ENCODE results near the gene ADAMTS2.
A peak's percentile ranks its signal among the peaks of the same experiment; 100 is the strongest.
"Not testable (repeated sequence)": the region's sequence is repeated elsewhere in the genome, so short reads cannot be mapped to it uniquely, and the experiment has no call there.

ADAMTS2 gene

DNA sequence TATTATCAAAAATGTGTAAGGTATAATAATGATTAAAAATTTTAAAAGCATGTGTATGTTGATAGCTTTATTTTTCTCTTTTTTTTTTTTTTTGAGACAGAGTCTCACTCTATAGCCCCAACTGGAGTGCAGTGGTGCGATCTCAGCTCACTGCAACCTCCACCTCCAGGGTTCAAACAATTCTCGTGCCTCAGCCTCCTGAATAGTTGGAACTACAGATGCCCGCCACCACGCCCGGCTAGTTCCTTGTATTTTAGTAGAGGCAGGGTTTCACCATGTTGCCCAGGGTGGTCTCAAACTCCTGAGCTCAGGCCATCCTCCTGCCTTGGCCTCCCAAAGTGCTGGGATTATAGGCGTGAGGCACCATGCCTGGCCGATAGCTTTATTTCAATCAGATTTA lies 20.9 kb downstream of the ADAMTS2 start:
- not testable (repeated sequence) for DNase-seq

- DNase-seq, result no peak
Measured at GRCh38 chr5:179323026-179323870, 22.0 kb downstream of the ADAMTS2 start.

GRCh38 chr5:179322071-179323025 lies 22.9 kb downstream of the ADAMTS2 start:
- DNase-seq, result no peak

DNA sequence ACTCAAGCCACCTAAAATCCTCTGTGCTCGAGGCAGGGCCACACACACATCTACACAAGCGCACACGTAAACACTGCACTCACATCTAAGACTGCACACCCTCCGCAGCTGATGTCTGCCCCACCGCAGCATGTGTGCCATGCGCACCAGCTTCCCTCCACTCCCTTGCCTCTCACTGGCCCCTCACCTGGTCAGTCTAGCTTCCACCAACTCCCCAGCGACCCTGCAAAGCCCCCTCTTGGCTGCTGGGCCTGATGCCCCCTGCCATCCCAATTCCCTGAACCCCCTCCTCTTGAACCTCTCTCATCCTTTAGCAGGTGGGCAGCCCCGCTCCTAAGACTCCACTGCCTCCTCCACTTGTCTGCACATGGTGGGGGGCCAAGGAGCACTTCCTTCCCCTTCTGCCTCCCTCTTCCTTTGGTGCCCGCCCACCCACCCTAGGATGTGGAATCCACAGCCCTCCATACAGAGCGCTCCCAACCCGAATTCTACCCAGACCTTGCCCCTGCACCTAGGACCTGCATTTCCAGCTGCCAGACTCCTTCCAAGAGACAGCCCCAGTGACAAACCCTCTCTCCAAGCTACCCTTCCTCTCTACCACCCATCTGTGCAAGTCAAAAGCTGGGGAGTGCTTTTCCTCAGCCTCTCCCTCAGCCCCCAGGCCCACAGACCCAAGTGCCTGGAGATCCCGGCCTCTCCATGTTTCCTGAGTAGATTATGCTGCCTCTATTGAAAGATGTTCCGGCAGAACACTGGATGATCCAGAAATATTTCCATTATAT lies 23.9 kb downstream of the ADAMTS2 start:
- no peak for DNase-seq

GRCh38 chr5:179319741-179320281 lies 25.4 kb downstream of the ADAMTS2 start:
- no peak for DNase-seq

DNA sequence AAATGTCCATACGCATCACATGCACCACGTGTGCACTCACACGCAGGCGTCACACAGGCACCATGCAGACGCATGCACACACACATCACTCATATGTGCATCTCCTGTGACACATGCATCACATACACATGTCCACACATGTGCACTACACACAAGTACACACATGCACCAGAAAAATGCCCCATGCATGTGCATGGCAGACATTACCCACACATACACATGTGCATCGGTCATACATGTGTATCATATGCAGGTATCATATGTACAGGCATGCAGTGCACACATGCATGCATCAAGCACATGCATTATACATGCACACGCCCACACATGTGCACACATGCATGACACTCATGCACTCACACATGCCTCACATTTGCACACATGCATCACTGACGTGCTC lies 26.1 kb downstream of the ADAMTS2 start:
- DNase-seq, result no peak

DNA sequence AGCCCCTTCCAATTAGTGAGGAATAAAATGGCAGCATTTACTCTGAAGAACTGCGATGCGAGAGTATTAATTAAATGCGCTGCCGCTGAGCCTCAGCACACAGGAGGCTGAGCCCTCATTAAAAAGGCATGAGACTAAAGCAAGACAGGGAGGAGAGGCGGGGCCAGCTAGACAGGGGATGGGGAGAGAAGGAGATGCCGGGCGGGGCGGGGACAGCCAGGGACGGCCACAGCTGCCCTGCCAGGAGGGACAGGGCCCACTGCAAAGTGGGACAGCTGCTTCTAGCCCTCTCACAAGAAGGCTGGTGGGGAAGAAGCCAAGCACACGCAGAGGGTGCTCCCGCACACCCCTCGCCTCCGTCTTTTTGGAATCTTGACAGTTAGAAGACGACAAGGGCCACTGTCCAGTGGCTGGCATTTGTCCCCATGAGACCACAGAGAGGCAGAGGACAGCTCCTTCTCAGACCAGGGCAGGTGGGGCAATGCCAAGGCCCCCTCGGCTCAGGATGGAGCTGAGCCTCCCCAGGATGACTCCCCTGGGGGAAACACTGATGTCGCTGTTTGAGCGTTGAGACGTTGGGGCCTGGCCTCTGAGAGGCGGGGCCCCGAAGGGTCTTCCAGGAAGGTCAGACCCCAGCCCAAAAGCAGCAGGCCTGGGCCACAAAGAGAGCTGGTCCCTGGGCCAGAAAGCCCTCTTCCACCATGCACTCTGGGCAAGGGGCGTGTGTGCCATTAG lies 26.9 kb downstream of the ADAMTS2 start:
- no peak for DNase-seq

- DNase-seq, result no peak
Measured at GRCh38 chr5:179317411-179318220, 27.6 kb downstream of the ADAMTS2 start.

GRCh38 chr5:179316982-179317381 lies 28.3 kb downstream of the ADAMTS2 start:
- no peak for DNase-seq

- no peak for DNase-seq
Measured at GRCh38 chr5:179316111-179316551, 29.1 kb downstream of the ADAMTS2 start.

DNA sequence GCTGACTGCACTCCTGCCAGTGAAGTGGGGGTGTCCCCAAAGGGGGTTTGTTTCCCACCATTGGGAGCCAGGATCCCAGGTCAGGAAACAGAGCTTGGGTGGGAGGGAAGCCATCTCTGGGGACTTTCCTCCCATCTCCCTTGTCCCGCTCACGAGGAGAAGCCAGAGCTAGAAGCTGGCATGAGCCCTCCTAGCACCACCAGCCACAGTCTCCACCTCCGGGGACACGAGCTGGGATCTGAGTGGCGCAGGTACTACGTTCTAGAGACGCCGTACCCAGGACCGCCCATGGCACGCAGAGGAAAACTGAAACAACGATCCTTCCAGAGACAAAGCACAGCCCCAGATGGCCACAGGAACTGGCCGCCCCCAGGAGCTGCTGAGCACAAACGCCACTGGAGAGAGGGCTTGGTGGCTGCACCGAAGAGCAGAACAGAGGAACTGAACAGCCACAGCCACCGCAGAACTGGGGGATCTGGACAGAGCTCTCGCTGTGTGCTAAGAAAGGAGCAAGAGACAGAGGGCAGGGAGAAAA lies 29.8 kb downstream of the ADAMTS2 start:
- no peak for DNase-seq

- DNase-seq, result no peak
Measured at GRCh38 chr5:179314606-179315355, 30.5 kb downstream of the ADAMTS2 start.

DNA sequence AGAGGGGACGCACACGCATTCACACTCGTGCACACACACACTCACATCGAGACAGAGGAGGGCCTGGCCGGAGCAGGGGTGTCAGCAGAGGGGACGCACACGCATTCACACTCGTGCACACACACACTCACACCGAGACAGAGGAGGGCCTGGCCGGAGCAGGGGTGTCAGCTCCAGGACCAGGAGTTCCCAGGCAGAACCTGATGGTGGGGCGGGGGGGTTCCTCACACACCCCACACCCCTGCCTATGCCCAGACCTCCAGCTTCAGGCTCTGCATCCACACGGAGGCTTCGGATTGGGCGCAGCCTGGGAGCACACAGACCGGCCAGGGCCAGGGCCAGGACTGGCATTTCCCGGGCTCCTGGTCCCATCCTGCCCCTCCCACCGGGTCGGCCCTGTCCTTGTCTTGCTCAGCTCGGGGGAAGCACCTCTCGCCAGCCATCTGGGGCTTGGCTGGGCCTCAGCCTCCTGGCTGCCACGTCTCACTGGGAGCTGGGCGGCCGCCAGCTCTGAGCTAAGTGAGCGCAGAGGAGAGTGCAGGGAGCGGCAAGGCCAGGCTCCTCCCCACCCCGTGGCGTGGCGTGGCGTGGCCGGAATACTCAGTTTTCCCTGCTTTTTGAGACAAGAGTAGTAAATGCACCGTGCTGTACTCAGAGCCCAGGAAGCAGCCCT lies 31.3 kb downstream of the ADAMTS2 start:
- DNase-seq, result peak; percentile 39

- DNase-seq, result no peak
Measured at GRCh38 chr5:179312557-179313235, 32.6 kb downstream of the ADAMTS2 start.

DNA sequence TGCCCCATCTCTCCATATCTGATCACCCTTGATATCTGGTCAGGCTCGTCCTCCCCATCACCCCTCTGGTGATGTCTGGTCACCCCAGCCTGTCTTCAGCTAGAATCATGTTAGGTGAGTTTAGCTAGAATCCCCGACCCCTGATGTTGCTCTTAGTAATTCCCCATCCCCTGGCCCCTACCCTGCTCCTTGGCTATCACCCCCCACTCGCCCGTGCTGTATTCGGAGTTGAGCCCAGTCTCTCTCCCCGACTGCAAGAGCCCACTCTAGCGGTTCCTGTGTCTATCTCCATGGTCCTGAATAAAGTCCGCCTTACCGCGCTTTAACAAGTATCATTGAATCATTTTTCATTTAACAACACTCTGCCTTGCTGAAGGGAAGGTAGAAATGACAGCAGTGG lies 33.7 kb downstream of the ADAMTS2 start:
- no peak for DNase-seq

- DNase-seq, result no peak
Measured at GRCh38 chr5:179311091-179311470, 34.2 kb downstream of the ADAMTS2 start.

DNA sequence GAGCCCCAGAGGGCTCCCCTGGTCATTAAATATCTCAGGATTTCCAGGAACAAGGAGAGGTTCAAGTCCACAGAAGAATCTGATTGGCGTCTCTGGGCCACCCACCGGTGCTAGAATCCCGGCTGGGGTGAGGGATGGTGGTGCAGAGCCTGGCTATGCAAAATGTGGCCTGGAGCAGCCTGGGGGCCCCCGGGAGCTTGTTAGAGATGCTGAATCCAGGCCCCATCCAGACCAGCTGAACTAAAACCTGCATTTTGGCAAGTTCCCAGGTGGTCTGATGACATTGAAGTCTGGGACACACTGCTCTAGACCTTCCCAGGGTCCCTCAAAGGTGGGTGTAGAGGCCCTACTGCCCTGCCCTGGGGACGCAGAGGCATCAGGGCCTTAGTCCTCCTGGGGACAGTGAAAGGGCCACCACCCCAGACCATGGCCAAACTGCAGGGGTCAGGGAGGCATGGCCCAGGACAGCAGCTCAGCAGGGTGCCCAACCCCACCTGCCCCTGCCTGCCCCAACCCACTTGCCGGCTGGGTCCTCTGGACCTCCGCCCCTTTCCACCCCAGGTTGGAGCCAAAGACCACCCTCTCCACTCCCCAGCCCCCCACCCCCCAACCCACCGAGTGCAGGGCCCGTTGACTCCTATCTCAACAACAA lies 34.7 kb downstream of the ADAMTS2 start:
- DNase-seq, result no peak

GRCh38 chr5:179309751-179310320 lies 35.4 kb downstream of the ADAMTS2 start:
- DNase-seq, result no peak

Data from GOT3 (cell line).